HEK293 (cell line): ENCODE data around the gene NOVA2.

Source experiments
- SALL2 ChIP-seq: fragments of 450-650 bp; formaldehyde crosslinking; IDR thresholded peaks from 2 replicates; pipeline ENCODE4 v1.5.0; 2017; ENCODE audit warnings: missing biosample characterization, mild to moderate bottlenecking, missing genetic modification characterization, borderline replicate concordance
- ZNF138 ChIP-seq: fragments of 450-650 bp; formaldehyde crosslinking; IDR thresholded peaks from 2 replicates; pipeline ENCODE4 v1.5.1; 2016; ENCODE audit warnings: missing biosample characterization, missing genetic modification characterization, borderline replicate concordance
- ZNF140 ChIP-seq: fragments of 450-650 bp; formaldehyde crosslinking; IDR thresholded peaks from 2 replicates; pipeline ENCODE4 v1.5.1; 2016; ENCODE audit warnings: missing biosample characterization, missing genetic modification characterization
- ZNF184 ChIP-seq: fragments of 450-650 bp; IDR thresholded peaks from 2 replicates; pipeline ENCODE4 v1.5.1; 2018; ENCODE audit warnings: missing biosample characterization, mild to moderate bottlenecking, missing genetic modification characterization
- ZNF335 ChIP-seq: fragments of 450-650 bp; formaldehyde crosslinking; conservative IDR thresholded peaks from 2 replicates; pipeline ENCODE4 v1.5.1; 2016; ENCODE audit warnings: missing biosample characterization, missing genetic modification characterization
- ZNF555 ChIP-seq: fragments of 450-650 bp; formaldehyde crosslinking; conservative IDR thresholded peaks from 2 replicates; pipeline ENCODE4 v1.5.1; 2017; ENCODE audit warnings: missing biosample characterization, mild to moderate bottlenecking, missing genetic modification characterization, inconsistent platforms
- ZNF561 ChIP-seq: fragments of 450-650 bp; IDR thresholded peaks from 2 replicates; pipeline ENCODE4 v1.5.1; 2018; ENCODE audit warnings: missing biosample characterization, missing genetic modification characterization, borderline replicate concordance
- ZNF777 ChIP-seq: fragments of 450-650 bp; formaldehyde crosslinking; IDR thresholded peaks from 2 replicates; pipeline ENCODE4 v1.5.1; 2017; ENCODE audit warnings: missing biosample characterization, missing genetic modification characterization, borderline replicate concordance
- TF ChIP-seq, protein P1 (sequence below): fragments of 450-650 bp; formaldehyde crosslinking; IDR thresholded peaks from 2 replicates; pipeline ENCODE4 v1.5.1; 2016; ENCODE audit warnings: missing biosample characterization, missing genetic modification characterization
- TF ChIP-seq, protein P2 (sequence below): fragments of 450-650 bp; formaldehyde crosslinking; IDR thresholded peaks from 2 replicates; pipeline ENCODE4 v1.5.1; 2017; ENCODE audit warnings: missing biosample characterization, missing genetic modification characterization

DNA sequence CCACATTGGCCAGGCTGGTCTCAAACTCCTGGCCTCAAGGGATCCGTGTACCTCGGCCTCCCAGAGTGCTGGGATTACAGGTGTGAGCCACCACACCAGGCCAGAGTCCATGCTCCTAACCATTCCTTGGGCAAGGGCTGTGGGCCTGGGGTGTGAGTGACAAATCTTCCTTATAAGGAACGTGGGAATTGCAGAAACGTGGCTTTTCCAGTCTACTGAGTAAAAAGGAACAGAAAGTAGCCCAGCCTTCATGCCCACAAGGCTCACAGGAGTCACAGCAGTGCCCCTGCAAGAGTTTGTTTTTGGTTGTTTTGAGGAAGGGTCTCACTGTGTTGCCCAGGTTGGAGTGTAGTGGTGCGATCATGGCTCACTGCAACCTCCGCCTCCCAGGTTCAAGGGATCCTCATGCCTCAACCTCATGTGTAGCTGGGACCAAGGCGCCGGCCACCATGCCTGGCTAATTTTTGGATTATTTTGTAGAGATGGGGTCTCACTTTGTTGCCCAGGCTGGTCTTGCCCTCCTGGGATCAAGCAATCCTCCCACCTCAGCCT, 76.3 kb downstream of the NOVA2 start:
- TF ChIP-seq ZNF777 (tag by site-specific recombination) (no peak), ZNF138 (tag by site-specific recombination) (no peak), ZNF140 (no peak), ZNF561 (tag by site-specific recombination) (no peak), ZNF335 (no peak), ZNF555 (tag by site-specific recombination) (no peak), SALL2 (no peak), ZNF184 (no peak)
- TF ChIP-seq, protein P1, sequence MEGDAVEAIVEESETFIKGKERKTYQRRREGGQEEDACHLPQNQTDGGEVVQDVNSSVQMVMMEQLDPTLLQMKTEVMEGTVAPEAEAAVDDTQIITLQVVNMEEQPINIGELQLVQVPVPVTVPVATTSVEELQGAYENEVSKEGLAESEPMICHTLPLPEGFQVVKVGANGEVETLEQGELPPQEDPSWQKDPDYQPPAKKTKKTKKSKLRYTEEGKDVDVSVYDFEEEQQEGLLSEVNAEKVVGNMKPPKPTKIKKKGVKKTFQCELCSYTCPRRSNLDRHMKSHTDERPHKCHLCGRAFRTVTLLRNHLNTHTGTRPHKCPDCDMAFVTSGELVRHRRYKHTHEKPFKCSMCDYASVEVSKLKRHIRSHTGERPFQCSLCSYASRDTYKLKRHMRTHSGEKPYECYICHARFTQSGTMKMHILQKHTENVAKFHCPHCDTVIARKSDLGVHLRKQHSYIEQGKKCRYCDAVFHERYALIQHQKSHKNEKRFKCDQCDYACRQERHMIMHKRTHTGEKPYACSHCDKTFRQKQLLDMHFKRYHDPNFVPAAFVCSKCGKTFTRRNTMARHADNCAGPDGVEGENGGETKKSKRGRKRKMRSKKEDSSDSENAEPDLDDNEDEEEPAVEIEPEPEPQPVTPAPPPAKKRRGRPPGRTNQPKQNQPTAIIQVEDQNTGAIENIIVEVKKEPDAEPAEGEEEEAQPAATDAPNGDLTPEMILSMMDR, result no peak
- TF ChIP-seq, protein P2, sequence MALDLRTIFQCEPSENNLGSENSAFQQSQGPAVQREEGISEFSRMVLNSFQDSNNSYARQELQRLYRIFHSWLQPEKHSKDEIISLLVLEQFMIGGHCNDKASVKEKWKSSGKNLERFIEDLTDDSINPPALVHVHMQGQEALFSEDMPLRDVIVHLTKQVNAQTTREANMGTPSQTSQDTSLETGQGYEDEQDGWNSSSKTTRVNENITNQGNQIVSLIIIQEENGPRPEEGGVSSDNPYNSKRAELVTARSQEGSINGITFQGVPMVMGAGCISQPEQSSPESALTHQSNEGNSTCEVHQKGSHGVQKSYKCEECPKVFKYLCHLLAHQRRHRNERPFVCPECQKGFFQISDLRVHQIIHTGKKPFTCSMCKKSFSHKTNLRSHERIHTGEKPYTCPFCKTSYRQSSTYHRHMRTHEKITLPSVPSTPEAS (tag by site-specific recombination), result no peak
